ENCODE results near the gene TRAF4. TPM values are rescaled to one million over a fixed set of nuclear protein-coding genes. Genes with fewer than 3 reads are reported as not detected.

The TRAF4 gene
- total and polyA plus RNA-seq, 10 of the 15 experiments (the other 5 are each of a cell fraction or from before 2014, with no cell fraction given) = 3.7 to 197 (median 66.4) TPM

DNA sequence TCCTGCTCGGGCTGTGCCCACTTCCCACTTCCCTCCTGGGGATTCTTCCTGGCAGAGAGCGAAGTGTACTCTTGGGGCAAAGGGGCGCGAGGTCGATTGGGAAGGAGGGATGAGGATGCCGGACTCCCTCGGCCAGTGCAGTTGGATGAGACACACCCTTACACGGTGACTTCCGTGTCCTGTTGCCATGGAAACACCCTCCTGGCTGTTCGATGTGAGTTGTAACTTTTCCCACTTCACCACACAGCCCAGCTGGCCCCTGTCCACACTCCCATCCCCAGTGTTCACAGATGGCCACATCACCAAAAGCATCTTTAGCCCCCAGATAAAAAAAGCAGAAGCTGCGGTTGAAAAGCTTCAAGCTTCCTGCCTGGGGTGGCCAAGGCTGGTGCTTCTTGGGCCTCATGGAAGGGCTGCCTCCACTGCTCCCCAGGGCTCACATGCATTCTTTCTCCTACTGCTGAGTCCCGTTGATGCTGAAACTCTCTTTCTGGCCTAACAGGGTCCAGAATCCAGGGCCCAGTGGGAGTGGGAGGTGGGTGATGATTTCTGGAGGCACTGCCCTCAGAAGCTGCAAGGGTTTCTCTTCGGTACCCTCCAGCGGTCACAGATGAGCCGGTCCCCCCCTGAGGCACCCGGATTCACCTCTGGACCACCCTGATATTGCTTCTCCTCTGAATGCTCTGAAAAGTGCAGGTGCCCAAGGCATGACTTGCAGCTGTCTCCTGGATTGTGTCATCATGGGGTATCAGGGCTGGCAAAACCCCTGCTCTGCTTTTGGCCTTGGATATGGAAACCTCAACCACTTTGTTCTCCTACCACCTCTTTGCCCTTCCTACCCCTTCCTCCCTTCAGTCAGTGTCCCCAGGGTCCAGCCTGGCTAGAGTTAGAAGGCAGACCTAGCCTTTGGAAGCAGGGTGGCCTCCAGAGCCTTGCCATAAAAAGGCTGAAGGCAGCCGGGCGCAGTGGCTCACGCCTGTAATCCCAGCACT lies 2.2 kb upstream of the TRAF4 start (continued):
- TF ChIP-seq ZBTB4 (CRISPR knock-in tag; IDR thresholded peaks at IDR 0.05) (no peak), MEF2B (IDR thresholded peaks at IDR 0.05; ENCODE audit: partially characterized antibody, poor library complexity, severe bottlenecking) (peak; percentile 47), EZH2 (IDR thresholded peaks at IDR 0.05; ENCODE audit: borderline replicate concordance, control insufficient read depth, low read depth, low read length) (no peak), CBFB (IDR thresholded peaks at IDR 0.05; ENCODE audit: low read depth) (peak; percentile 67; the same call in 1 of the 2 replicates), ZNF384 (IDR thresholded peaks at IDR 0.05; ENCODE audit: borderline replicate concordance, low read depth, low read length) (no peak; the same call in 1 of the 2 replicates), POLR2AphosphoS5 (IDR thresholded peaks at IDR 0.05; ENCODE audit: low read length) (peak; percentile 60; the same call in 1 of the 2 replicates), JUNB (IDR thresholded peaks at IDR 0.05) (no peak), ASH2L (IDR thresholded peaks at IDR 0.05; ENCODE audit: borderline replicate concordance, low read depth) (no peak)
- TF ChIP-seq, protein P1, sequence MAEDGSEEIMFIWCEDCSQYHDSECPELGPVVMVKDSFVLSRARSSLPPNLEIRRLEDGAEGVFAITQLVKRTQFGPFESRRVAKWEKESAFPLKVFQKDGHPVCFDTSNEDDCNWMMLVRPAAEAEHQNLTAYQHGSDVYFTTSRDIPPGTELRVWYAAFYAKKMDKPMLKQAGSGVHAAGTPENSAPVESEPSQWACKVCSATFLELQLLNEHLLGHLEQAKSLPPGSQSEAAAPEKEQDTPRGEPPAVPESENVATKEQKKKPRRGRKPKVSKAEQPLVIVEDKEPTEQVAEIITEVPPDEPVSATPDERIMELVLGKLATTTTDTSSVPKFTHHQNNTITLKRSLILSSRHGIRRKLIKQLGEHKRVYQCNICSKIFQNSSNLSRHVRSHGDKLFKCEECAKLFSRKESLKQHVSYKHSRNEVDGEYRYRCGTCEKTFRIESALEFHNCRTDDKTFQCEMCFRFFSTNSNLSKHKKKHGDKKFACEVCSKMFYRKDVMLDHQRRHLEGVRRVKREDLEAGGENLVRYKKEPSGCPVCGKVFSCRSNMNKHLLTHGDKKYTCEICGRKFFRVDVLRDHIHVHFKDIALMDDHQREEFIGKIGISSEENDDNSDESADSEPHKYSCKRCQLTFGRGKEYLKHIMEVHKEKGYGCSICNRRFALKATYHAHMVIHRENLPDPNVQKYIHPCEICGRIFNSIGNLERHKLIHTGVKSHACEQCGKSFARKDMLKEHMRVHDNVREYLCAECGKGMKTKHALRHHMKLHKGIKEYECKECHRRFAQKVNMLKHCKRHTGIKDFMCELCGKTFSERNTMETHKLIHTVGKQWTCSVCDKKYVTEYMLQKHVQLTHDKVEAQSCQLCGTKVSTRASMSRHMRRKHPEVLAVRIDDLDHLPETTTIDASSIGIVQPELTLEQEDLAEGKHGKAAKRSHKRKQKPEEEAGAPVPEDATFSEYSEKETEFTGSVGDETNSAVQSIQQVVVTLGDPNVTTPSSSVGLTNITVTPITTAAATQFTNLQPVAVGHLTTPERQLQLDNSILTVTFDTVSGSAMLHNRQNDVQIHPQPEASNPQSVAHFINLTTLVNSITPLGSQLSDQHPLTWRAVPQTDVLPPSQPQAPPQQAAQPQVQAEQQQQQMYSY (CRISPR knock-in tag; IDR thresholded peaks at IDR 0.05) = no peak
